Measurements from ENCODE around the gene FNDC3B.

The FNDC3B gene

GRCh38 chr3:172170841-172171240 is 131.5 kb downstream of the FNDC3B start:
- no peak for DNase-seq (ENCODE audit: low read depth)

- no peak for DNase-seq (ENCODE audit: low read depth)
Observed at GRCh38 chr3:172171396-172172075, 132.2 kb downstream of the FNDC3B start.

- no peak for DNase-seq (ENCODE audit: low read depth)
Observed at GRCh38 chr3:172173316-172174254, 134.2 kb downstream of the FNDC3B start.

GRCh38 chr3:172174513-172175253 is 135.3 kb downstream of the FNDC3B start:
- no peak for DNase-seq (ENCODE audit: low read depth)

- no peak for DNase-seq (ENCODE audit: low read depth)
Observed at GRCh38 chr3:172175254-172175599, 135.8 kb downstream of the FNDC3B start.

- no peak for DNase-seq (ENCODE audit: low read depth)
Observed at GRCh38 chr3:172176061-172176770, 136.8 kb downstream of the FNDC3B start.

GRCh38 chr3:172177046-172177445 is 137.7 kb downstream of the FNDC3B start:
- DNase-seq (ENCODE audit: low read depth) = no peak

GRCh38 chr3:172177803-172178316 is 138.5 kb downstream of the FNDC3B start:
- no peak for DNase-seq (ENCODE audit: low read depth)

- no peak for DNase-seq (ENCODE audit: low read depth)
Observed at GRCh38 chr3:172179680-172180399, 140.5 kb downstream of the FNDC3B start.

GRCh38 chr3:172180473-172180872 is 141.1 kb downstream of the FNDC3B start:
- DNase-seq (ENCODE audit: low read depth) = no peak

GRCh38 chr3:172181932-172182586 is 142.7 kb downstream of the FNDC3B start:
- DNase-seq (ENCODE audit: low read depth) = no peak

- DNase-seq (ENCODE audit: low read depth) = no peak
Observed at GRCh38 chr3:172182797-172183196, 143.4 kb downstream of the FNDC3B start.

- no peak for DNase-seq (ENCODE audit: low read depth)
Observed at GRCh38 chr3:172184106-172184822, 144.9 kb downstream of the FNDC3B start.

- no peak for DNase-seq (ENCODE audit: low read depth)
Observed at GRCh38 chr3:172185907-172186306, 146.5 kb downstream of the FNDC3B start.

- no peak for DNase-seq (ENCODE audit: low read depth)
Observed at GRCh38 chr3:172186607-172187006, 147.2 kb downstream of the FNDC3B start.

GRCh38 chr3:172187511-172187910 is 148.1 kb downstream of the FNDC3B start:
- DNase-seq (ENCODE audit: low read depth) = no peak

- DNase-seq (ENCODE audit: low read depth) = no peak
Observed at GRCh38 chr3:172188511-172188910, 149.1 kb downstream of the FNDC3B start.

GRCh38 chr3:172189213-172189612 is 149.8 kb downstream of the FNDC3B start:
- no peak for DNase-seq (ENCODE audit: low read depth)

- no peak for DNase-seq (ENCODE audit: low read depth)
Observed at GRCh38 chr3:172189987-172190603, 150.7 kb downstream of the FNDC3B start.

All from stimulated activated CD8-positive, alpha-beta memory T cell treated with anti-CD3 and anti-CD28 coated beads, Interleukin-15, amount 100 ng/mL, for 24 hours (primary cell).